DOHH2 (cell line): ENCODE data around the gene ERVK3-1.
A peak's percentile ranks its signal among the peaks of the same experiment; 100 is the strongest.

ENCODE experiments used
- H3F3A ChIP-seq: fragments of 200-600 bp; sonication (generic), shearing (Covaris generic); 2 replicates; pipeline ENCODE4 v1.6.0; 2016; ENCODE audit warnings: antibody characterized with exemption, mild to moderate bottlenecking; ENCODE audit not compliant: control insufficient read depth, insufficient read depth
- H3K27ac ChIP-seq: fragments of 200-600 bp; sonication (generic); 2 replicates; pipeline ENCODE4 v1.5.1; 2014; ENCODE audit warnings: low read depth, mild to moderate bottlenecking, low read length, moderate library complexity
- H3K27me3 ChIP-seq: fragments of 200-600 bp; sonication (generic); 2 replicates; pipeline ENCODE4 v1.6.1; 2014; ENCODE audit warnings: mild to moderate bottlenecking, low read length, mixed read lengths; ENCODE audit not compliant: control insufficient read depth
- H3K36me3 ChIP-seq: fragments of 200-600 bp; sonication (generic); 2 replicates; pipeline ENCODE4 v1.6.1; 2014; ENCODE audit warnings: mild to moderate bottlenecking, low read length, moderate library complexity, mixed read lengths; ENCODE audit not compliant: control insufficient read depth
- H3K4me1 ChIP-seq: fragments of 200-600 bp; sonication (generic); 2 replicates; pipeline ENCODE4 v1.6.1; 2014; ENCODE audit warnings: mild to moderate bottlenecking, low read length, mixed read lengths; ENCODE audit not compliant: control insufficient read depth
- H3K4me2 ChIP-seq: fragments of 200-600 bp; sonication (generic); 2 replicates; pipeline ENCODE4 v1.6.0; 2014; ENCODE audit warnings: mild to moderate bottlenecking, low read length, moderate library complexity
- H3K4me3 ChIP-seq: fragments of 200-600 bp; sonication (generic); 2 replicates; pipeline ENCODE4 v1.5.1; 2014; ENCODE audit warnings: mild to moderate bottlenecking, low read length, mixed read lengths
- H3K79me2 ChIP-seq: fragments of 200-600 bp; sonication (generic); 2 replicates; pipeline ENCODE4 v1.6.1; 2014; ENCODE audit warnings: mild to moderate bottlenecking, low read length, mixed read lengths; ENCODE audit not compliant: control insufficient read depth
- H3K9me2 ChIP-seq: fragments of 200-600 bp; sonication (generic); replicated peaks from 2 replicates; pipeline ENCODE4 v1.6.1; 2014; ENCODE audit warnings: mild to moderate bottlenecking, low read length, mixed read lengths; ENCODE audit not compliant: control insufficient read depth
- H3K9me3 ChIP-seq: fragments of 200-600 bp; sonication (generic); 2 replicates; pipeline ENCODE4 v1.6.1; 2014; ENCODE audit warnings: antibody characterized with exemption, low read length, mixed read lengths; ENCODE audit not compliant: control insufficient read depth, insufficient read depth
- H4K20me1 ChIP-seq: fragments of 200-600 bp; sonication (generic); 2 replicates; pipeline ENCODE4 v1.6.0; 2014; ENCODE audit warnings: low read depth, mild to moderate bottlenecking, antibody characterized with exemption, low read length, moderate library complexity; ENCODE audit not compliant: control insufficient read depth, insufficient read depth
- EZH2phosphoT487 ChIP-seq: fragments of 200-600 bp; sonication (generic); IDR thresholded peaks from 2 replicates; pipeline ENCODE4 v1.6.1; 2017; ENCODE audit warnings: borderline replicate concordance, mild to moderate bottlenecking, antibody characterized with exemption, low read length, moderate library complexity, mixed read lengths
- TF ChIP-seq, protein P1 (sequence below): fragments of 200-600 bp; sonication (generic); IDR thresholded peaks from one replicate; pipeline ENCODE4 v1.5.1; 2014; ENCODE audit warnings: antibody characterized with exemption, mild to moderate bottlenecking, low read depth, low read length; ENCODE audit not compliant: poor library complexity, severe bottlenecking

ERVK3-1 gene

GRCh38 chr19:58361900-58362271 lies 56.7 kb downstream of the ERVK3-1 start:
- no peaks in the 10 kb centered on the region for H3K9me2 ChIP-seq
- peak overlapping the region; percentile 99 for H3K4me2 ChIP-seq
- no peaks in the 10 kb centered on the region for H4K20me1 ChIP-seq
- peaks cover 16% of the 10 kb centered on the region for H3K4me1 ChIP-seq
- peak overlapping the region; percentile 99 for H3K4me3 ChIP-seq
- H3F3A ChIP-seq, result peaks cover 6% of the 10 kb centered on the region; the same call in 1 of the 2 replicates
- H3K79me2 ChIP-seq, result peaks cover 10% of the 10 kb centered on the region
- H3K9me3 ChIP-seq, result no peaks in the 10 kb centered on the region
- peaks cover 3% of the 10 kb centered on the region; the same call in 1 of the 2 replicates for H3K36me3 ChIP-seq
- TF ChIP-seq EZH2phosphoT487, result no peak
- TF ChIP-seq, protein P1, sequence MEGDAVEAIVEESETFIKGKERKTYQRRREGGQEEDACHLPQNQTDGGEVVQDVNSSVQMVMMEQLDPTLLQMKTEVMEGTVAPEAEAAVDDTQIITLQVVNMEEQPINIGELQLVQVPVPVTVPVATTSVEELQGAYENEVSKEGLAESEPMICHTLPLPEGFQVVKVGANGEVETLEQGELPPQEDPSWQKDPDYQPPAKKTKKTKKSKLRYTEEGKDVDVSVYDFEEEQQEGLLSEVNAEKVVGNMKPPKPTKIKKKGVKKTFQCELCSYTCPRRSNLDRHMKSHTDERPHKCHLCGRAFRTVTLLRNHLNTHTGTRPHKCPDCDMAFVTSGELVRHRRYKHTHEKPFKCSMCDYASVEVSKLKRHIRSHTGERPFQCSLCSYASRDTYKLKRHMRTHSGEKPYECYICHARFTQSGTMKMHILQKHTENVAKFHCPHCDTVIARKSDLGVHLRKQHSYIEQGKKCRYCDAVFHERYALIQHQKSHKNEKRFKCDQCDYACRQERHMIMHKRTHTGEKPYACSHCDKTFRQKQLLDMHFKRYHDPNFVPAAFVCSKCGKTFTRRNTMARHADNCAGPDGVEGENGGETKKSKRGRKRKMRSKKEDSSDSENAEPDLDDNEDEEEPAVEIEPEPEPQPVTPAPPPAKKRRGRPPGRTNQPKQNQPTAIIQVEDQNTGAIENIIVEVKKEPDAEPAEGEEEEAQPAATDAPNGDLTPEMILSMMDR, result no peak
- peaks cover 1% of the 10 kb centered on the region; the same call in 1 of the 2 replicates for H3K27me3 ChIP-seq
- peak overlapping the region; percentile 63 for H3K27ac ChIP-seq

- Histone ChIP-seq H3K36me3 (peaks cover 3% of the 10 kb centered on the region; the same call in 1 of the 2 replicates), H3K27ac (peak within 1 kb of the TSS; percentile 63), H3K4me3 (peak within 1 kb of the TSS; percentile 99), H3K4me2 (peak within 1 kb of the TSS; percentile 99), H3K79me2 (peaks cover 10% of the 10 kb centered on the region), H3K9me3 (no peaks in the 10 kb centered on the region), H3K27me3 (no peaks in the 10 kb centered on the region), H3F3A (peaks cover 6% of the 10 kb centered on the region; the same call in 1 of the 2 replicates), H3K9me2 (no peaks in the 10 kb centered on the region), H4K20me1 (no peaks in the 10 kb centered on the region), H3K4me1 (peaks cover 15% of the 10 kb centered on the region)
- TF ChIP-seq, protein P1, result no peak
- TF ChIP-seq EZH2phosphoT487, result no peak; the same call in 1 of the 2 replicates
Observed at GRCh38 chr19:58362272-58362994, 57.3 kb downstream of the ERVK3-1 start, which contains the start of gene ZNF497. Gene ZNF497 (minus strand): TSS chr19:58362751. CDS start chr19:58357635, 5,116 bp downstream.

GRCh38 chr19:58364146-58364545 lies 59.0 kb downstream of the ERVK3-1 start:
- no peak overlapping the region for H3K27ac ChIP-seq
- peaks cover 10% of the 10 kb centered on the region for H3K79me2 ChIP-seq
- peaks cover 3% of the 10 kb centered on the region; the same call in 1 of the 2 replicates for H3K36me3 ChIP-seq
- peaks cover 6% of the 10 kb centered on the region; the same call in 1 of the 2 replicates for H3F3A ChIP-seq
- no peaks in the 10 kb centered on the region for H4K20me1 ChIP-seq
- no peak overlapping the region for H3K4me3 ChIP-seq
- no peak overlapping the region for H3K4me2 ChIP-seq
- H3K9me3 ChIP-seq, result no peaks in the 10 kb centered on the region
- H3K4me1 ChIP-seq, result peaks cover 15% of the 10 kb centered on the region
- H3K9me2 ChIP-seq, result no peaks in the 10 kb centered on the region
- TF ChIP-seq EZH2phosphoT487, result no peak
- no peaks in the 10 kb centered on the region for H3K27me3 ChIP-seq
